HEK293 (cell line): ENCODE data around the gene CDH26.

Source experiments
- CTCF ChIA-PET: fragments of 350-600 bp; formaldehyde crosslinking; extraction: SDS; loops from one replicate; lab custom pipeline; 2021; ENCODE audit warnings: antibody characterized with exemption; lab: Yijun Ruan, JAX
- POLR2A ChIA-PET: fragments of 300-600 bp; formaldehyde crosslinking; extraction: SDS; loops from one replicate; lab custom pipeline; 2020; ENCODE audit warnings: antibody characterized with exemption, inconsistent platforms; lab: Yijun Ruan, JAX
- H3K27ac ChIP-seq: fragments of 200-500 bp; sonication (Bioruptor generic); 2 replicates; pipeline ENCODE4 v1.5.1; 2014; ENCODE audit warnings: low read depth, low read length, control low read depth, inconsistent platforms; ENCODE audit errors: extremely low read depth
- H3K36me3 ChIP-seq, 2 experiments: fragments of 200-500 bp in 1 of 2; sonication (Bioruptor generic) in 1 of 2; 1 replicate in 1 of 2; 2 replicates in 1 of 2; pipeline ENCODE4 v1.5.1; 2014 to 2017; ENCODE audit warnings: inconsistent platforms in 2 of 2, low read length in 2 of 2; ENCODE audit not compliant: control insufficient read depth in 2 of 2, insufficient read depth in 1 of 2
- H3K4me1 ChIP-seq: fragments of 200-500 bp; sonication (Bioruptor generic); 2 replicates; pipeline ENCODE4 v1.5.1; 2014; ENCODE audit warnings: mild to moderate bottlenecking, low read length, inconsistent platforms; ENCODE audit not compliant: control insufficient read depth, insufficient read depth
- H3K4me3 ChIP-seq: 2 replicates; pipeline ENCODE4 v1.5.1; 2011; ENCODE audit warnings: low read depth, mild to moderate bottlenecking, control low read depth, low read length, moderate library complexity
- H3K9me3 ChIP-seq: fragments of 200-500 bp; sonication (Bioruptor generic); 2 replicates; pipeline ENCODE4 v1.5.1; 2014; ENCODE audit warnings: low read depth, low read length, inconsistent platforms; ENCODE audit not compliant: control insufficient read depth, insufficient read depth
- ELK4 ChIP-seq: IDR thresholded peaks from 2 replicates; pipeline ENCODE4 v1.6.1; 2011; ENCODE audit warnings: mild to moderate bottlenecking, low read depth, low read length, borderline replicate concordance
- GFI1B ChIP-seq: fragments of 450-650 bp; formaldehyde crosslinking; IDR thresholded peaks from 2 replicates; pipeline ENCODE4 v1.5.1; 2016; ENCODE audit warnings: missing biosample characterization, missing genetic modification characterization
- GLI4 ChIP-seq: fragments of 450-650 bp; formaldehyde crosslinking; IDR thresholded peaks from 2 replicates; pipeline ENCODE4 v1.5.1; 2016; ENCODE audit warnings: missing biosample characterization, missing genetic modification characterization
- INSM2 ChIP-seq: fragments of 450-650 bp; formaldehyde crosslinking; IDR thresholded peaks from 2 replicates; pipeline ENCODE4 v1.5.1; 2016; ENCODE audit warnings: missing biosample characterization, missing genetic modification characterization
- PRDM2 ChIP-seq: fragments of 450-650 bp; formaldehyde crosslinking; IDR thresholded peaks from 2 replicates; pipeline ENCODE4 v1.5.1; 2016; ENCODE audit warnings: missing biosample characterization, missing genetic modification characterization, borderline replicate concordance
- ZBTB26 ChIP-seq: fragments of 450-650 bp; formaldehyde crosslinking; optimal IDR thresholded peaks from 2 replicates; pipeline ENCODE3; 2016; ENCODE audit warnings: missing biosample characterization, mild to moderate bottlenecking, missing genetic modification characterization
- ZBTB44 ChIP-seq: fragments of 450-650 bp; IDR thresholded peaks from 2 replicates; pipeline ENCODE4 v1.5.1; 2018; ENCODE audit warnings: missing biosample characterization, mild to moderate bottlenecking, missing genetic modification characterization
- ZBTB8A ChIP-seq: fragments of 450-650 bp; formaldehyde crosslinking; IDR thresholded peaks from 2 replicates; pipeline ENCODE4 v1.5.1; 2016; ENCODE audit warnings: missing biosample characterization, missing genetic modification characterization
- ZNF112 ChIP-seq: fragments of 450-650 bp; formaldehyde crosslinking; IDR thresholded peaks from 2 replicates; pipeline ENCODE4 v1.5.0; 2017; ENCODE audit warnings: missing biosample characterization, missing genetic modification characterization
- ZNF214 ChIP-seq: fragments of 450-650 bp; formaldehyde crosslinking; IDR thresholded peaks from 2 replicates; pipeline ENCODE4 v1.5.1; 2017; ENCODE audit warnings: missing biosample characterization, mild to moderate bottlenecking, missing genetic modification characterization, borderline replicate concordance
- ZNF391 ChIP-seq: fragments of 450-650 bp; formaldehyde crosslinking; IDR thresholded peaks from 2 replicates; pipeline ENCODE4 v1.5.1; 2016; ENCODE audit warnings: low read depth, missing biosample characterization, missing genetic modification characterization, borderline replicate concordance
- ZNF449 ChIP-seq: fragments of 450-650 bp; formaldehyde crosslinking; IDR thresholded peaks from 2 replicates; pipeline ENCODE4 v1.5.1; 2017; ENCODE audit warnings: missing biosample characterization, mild to moderate bottlenecking, missing genetic modification characterization, moderate library complexity
- ZNF488 ChIP-seq: fragments of 450-650 bp; formaldehyde crosslinking; IDR thresholded peaks from 2 replicates; pipeline ENCODE4 v1.5.1; 2016; ENCODE audit warnings: missing biosample characterization, missing genetic modification characterization
- ZNF530 ChIP-seq: fragments of 450-650 bp; formaldehyde crosslinking; IDR thresholded peaks from 2 replicates; pipeline ENCODE4 v1.5.1; 2016; ENCODE audit warnings: low read depth, missing biosample characterization, missing genetic modification characterization
- ZNF544 ChIP-seq: fragments of 450-650 bp; formaldehyde crosslinking; IDR thresholded peaks from 2 replicates; pipeline ENCODE4 v1.5.0; 2017; ENCODE audit warnings: missing biosample characterization, missing genetic modification characterization
- ZNF654 ChIP-seq: fragments of 450-650 bp; formaldehyde crosslinking; IDR thresholded peaks from 2 replicates; pipeline ENCODE4 v1.5.1; 2016; ENCODE audit warnings: low read depth, missing biosample characterization, missing genetic modification characterization
- ZNF707 ChIP-seq: fragments of 450-650 bp; formaldehyde crosslinking; IDR thresholded peaks from 2 replicates; pipeline ENCODE4 v1.5.1; 2016; ENCODE audit warnings: missing biosample characterization, missing genetic modification characterization
- ZSCAN16 ChIP-seq: fragments of 450-650 bp; formaldehyde crosslinking; IDR thresholded peaks from 2 replicates; pipeline ENCODE4 v1.5.1; 2016; ENCODE audit warnings: missing biosample characterization, missing genetic modification characterization

CDH26 gene

GRCh38 chr20:59985864-59986263, 27.6 kb downstream of the CDH26 start:
- Histone ChIP-seq H3K4me3 (no peak overlapping the region), H3K4me1 (no peaks in the 10 kb centered on the region), H3K36me3 (no peaks in the 10 kb centered on the region), H3K9me3 (no peaks in the 10 kb centered on the region), H3K27ac (no peak overlapping the region)
- ChIA-PET CTCF (interaction anchor here (0.7 kb wide), 1 partner anchor 151 kb away, joined by 3 read pairs; no protein-coding TSS in a partner anchor), POLR2A (no interaction called here)
- TF ChIP-seq PRDM2 (tag by site-specific recombination) (no peak), ZBTB8A (no peak), ZNF449 (tag by site-specific recombination) (no peak), ZNF530 (tag by site-specific recombination) (no peak), ZNF654 (tag by site-specific recombination) (peak; percentile 23; the same call in 1 of the 2 replicates), INSM2 (no peak), ZBTB26 (no peak)

GRCh38 chr20:59987135-59987534, 28.9 kb downstream of the CDH26 start:
- no peaks in the 10 kb centered on the region for H3K36me3 ChIP-seq
- POLR2A ChIA-PET: no interaction called here
- H3K27ac ChIP-seq: no peak overlapping the region
- no peak overlapping the region for H3K4me3 ChIP-seq
- H3K4me1 ChIP-seq: no peaks in the 10 kb centered on the region
- CTCF ChIA-PET: no interaction called here
- H3K9me3 ChIP-seq: no peaks in the 10 kb centered on the region
- TF ChIP-seq GLI4 (tag by site-specific recombination) (no peak), ZBTB44 (tag by site-specific recombination) (no peak), ELK4 (no peak), ZNF112 (tag by site-specific recombination) (no peak), ZNF544 (tag by site-specific recombination) (no peak), GFI1B (tag by site-specific recombination) (no peak), ZSCAN16 (tag by site-specific recombination) (no peak), ZNF488 (no peak), ZNF214 (tag by site-specific recombination) (no peak), ZNF707 (tag by site-specific recombination) (no peak), ZNF391 (no peak)
